ENCODE measurements around the gene TEX9. TPM values are rescaled to one million over a fixed set of nuclear protein-coding genes. Genes with fewer than 3 reads are reported as not detected.

The TEX9 gene
- total and polyA plus RNA-seq, 3 donors from 2014 or later, result 9.9 to 37.7 (median 20.4) TPM

- H3K4me1 ChIP-seq, result no peaks in the 10 kb centered on the region
- WGBS, 2 donors, result 79 to 80% methylated on average over 3 of the region's 3 CpGs
- no peaks in the 10 kb centered on the region for H3K36me3 ChIP-seq (ENCODE audit: low read depth, missing control alignments)
- no peak overlapping the region for H3K27ac ChIP-seq
- TF ChIP-seq POLR2A (IDR thresholded peaks at IDR 0.05) (no peak), CTCF (IDR thresholded peaks at IDR 0.05) (no peak)
- intact Hi-C loops (cut with DNase I; ENCODE audit: low total_unique reads), result no loop called here
- H3K4me3 ChIP-seq, result no peak overlapping the region
- DNase-seq, result no peak
- no peaks in the 10 kb centered on the region for H3K9me3 ChIP-seq
- H3K27me3 ChIP-seq, result no peaks in the 10 kb centered on the region
Measured at GRCh38 chr15:56346414-56346813, 18.8 kb upstream of the TEX9 start.

GRCh38 chr15:56349554-56349953 lies 15.7 kb upstream of the TEX9 start:
- Histone ChIP-seq H3K27me3 (no peaks in the 10 kb centered on the region), H3K4me1 (no peaks in the 10 kb centered on the region), H3K27ac (no peak overlapping the region), H3K9me3 (no peaks in the 10 kb centered on the region), H3K36me3 (ENCODE audit: low read depth, missing control alignments) (no peaks in the 10 kb centered on the region), H3K4me3 (no peak overlapping the region)
- no peak for DNase-seq
- TF ChIP-seq POLR2A (IDR thresholded peaks at IDR 0.05), result no peak
- no peak for TF ChIP-seq CTCF (IDR thresholded peaks at IDR 0.05)
- 87 to 93% methylated on average over 6 of the region's 6 CpGs for WGBS, 2 donors
- intact Hi-C loops (cut with DNase I; ENCODE audit: low total_unique reads), result no loop called here

- Histone ChIP-seq H3K9me3 (no peaks in the 10 kb centered on the region), H3K27me3 (no peaks in the 10 kb centered on the region), H3K36me3 (ENCODE audit: low read depth, missing control alignments) (no peaks in the 10 kb centered on the region), H3K27ac (no peak overlapping the region), H3K4me1 (no peaks in the 10 kb centered on the region), H3K4me3 (no peak overlapping the region)
- no peak for DNase-seq
- no peak for TF ChIP-seq CTCF (IDR thresholded peaks at IDR 0.05)
- TF ChIP-seq POLR2A (IDR thresholded peaks at IDR 0.05), result no peak
- intact Hi-C loops (cut with DNase I; ENCODE audit: low total_unique reads), result no loop called here
- WGBS, 2 donors, result 50 to 54% methylated on average over 1 of the region's 1 CpG
Measured at GRCh38 chr15:56351353-56351752, 13.9 kb upstream of the TEX9 start.

- intact Hi-C loops (cut with DNase I; ENCODE audit: low total_unique reads), result no loop called here
- TF ChIP-seq POLR2A (IDR thresholded peaks at IDR 0.05), result no peak
- TF ChIP-seq CTCF (IDR thresholded peaks at IDR 0.05), result no peak
- 88 to 90% methylated on average over 12 of the region's 12 CpGs for WGBS, 2 donors
- Histone ChIP-seq H3K4me1 (no peaks in the 10 kb centered on the region), H3K27ac (no peak overlapping the region), H3K27me3 (no peaks in the 10 kb centered on the region), H3K4me3 (no peak overlapping the region), H3K36me3 (ENCODE audit: low read depth, missing control alignments) (no peaks in the 10 kb centered on the region), H3K9me3 (no peaks in the 10 kb centered on the region)
- DNase-seq, result no peak
Measured at GRCh38 chr15:56351957-56352506, 13.2 kb upstream of the TEX9 start.

GRCh38 chr15:56353119-56353518 lies 12.1 kb upstream of the TEX9 start:
- Histone ChIP-seq H3K4me1 (no peaks in the 10 kb centered on the region), H3K4me3 (no peak overlapping the region), H3K27ac (no peak overlapping the region), H3K27me3 (no peaks in the 10 kb centered on the region), H3K36me3 (ENCODE audit: low read depth, missing control alignments) (no peaks in the 10 kb centered on the region), H3K9me3 (no peaks in the 10 kb centered on the region)
- intact Hi-C loops (cut with DNase I; ENCODE audit: low total_unique reads), result no loop called here
- DNase-seq, result no peak
- WGBS, 2 donors, result 74 to 82% methylated on average over 1 of the region's 1 CpG
- TF ChIP-seq POLR2A (IDR thresholded peaks at IDR 0.05) (no peak), CTCF (IDR thresholded peaks at IDR 0.05) (no peak)

Data from testis (tissue), 3 donors.